ENCODE results near the gene RPL13.

The RPL13 gene

DNA sequence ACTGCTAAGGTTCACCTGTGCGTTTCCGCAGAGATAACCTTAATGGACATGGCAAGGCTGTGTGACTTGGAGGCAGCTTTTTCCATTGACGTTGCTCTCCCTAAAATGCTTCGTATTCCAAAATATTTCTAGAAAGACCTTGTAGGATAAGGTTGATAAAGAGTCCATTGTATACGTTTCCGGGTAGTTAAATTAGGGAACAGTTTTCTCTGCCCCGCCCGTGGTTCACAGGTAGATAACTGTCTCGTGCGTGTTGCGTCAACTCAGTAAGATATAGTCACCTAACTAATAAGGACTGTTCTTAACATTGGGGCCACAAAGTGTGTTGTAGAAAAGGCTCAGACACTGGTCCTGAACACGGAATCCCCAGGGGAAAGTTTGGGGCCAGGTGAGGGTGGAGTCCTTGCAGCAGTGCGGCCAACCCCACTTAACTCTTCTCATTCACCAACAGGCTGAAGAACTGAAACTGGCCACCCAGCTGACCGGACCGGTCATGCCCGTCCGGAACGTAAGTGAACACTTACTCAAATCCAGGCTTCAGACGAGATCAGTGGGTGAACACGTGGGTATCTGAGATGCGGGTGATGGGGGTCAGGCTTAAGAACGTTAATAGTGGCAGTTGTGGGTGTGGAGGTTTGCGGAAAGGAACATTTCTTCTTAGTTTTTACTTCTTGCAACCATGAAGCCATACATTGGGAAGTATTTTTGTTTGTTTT, 1.6 kb downstream of the RPL13 start:
- no peak for ATAC-seq

GRCh38 chr16:89562939-89563338, 2.5 kb downstream of the RPL13 start:
- no peak for ATAC-seq
- no peak for TF ChIP-seq ESRRG (CRISPR knock-in tag; IDR thresholded peaks at IDR 0.05)
- TF ChIP-seq, protein P1, sequence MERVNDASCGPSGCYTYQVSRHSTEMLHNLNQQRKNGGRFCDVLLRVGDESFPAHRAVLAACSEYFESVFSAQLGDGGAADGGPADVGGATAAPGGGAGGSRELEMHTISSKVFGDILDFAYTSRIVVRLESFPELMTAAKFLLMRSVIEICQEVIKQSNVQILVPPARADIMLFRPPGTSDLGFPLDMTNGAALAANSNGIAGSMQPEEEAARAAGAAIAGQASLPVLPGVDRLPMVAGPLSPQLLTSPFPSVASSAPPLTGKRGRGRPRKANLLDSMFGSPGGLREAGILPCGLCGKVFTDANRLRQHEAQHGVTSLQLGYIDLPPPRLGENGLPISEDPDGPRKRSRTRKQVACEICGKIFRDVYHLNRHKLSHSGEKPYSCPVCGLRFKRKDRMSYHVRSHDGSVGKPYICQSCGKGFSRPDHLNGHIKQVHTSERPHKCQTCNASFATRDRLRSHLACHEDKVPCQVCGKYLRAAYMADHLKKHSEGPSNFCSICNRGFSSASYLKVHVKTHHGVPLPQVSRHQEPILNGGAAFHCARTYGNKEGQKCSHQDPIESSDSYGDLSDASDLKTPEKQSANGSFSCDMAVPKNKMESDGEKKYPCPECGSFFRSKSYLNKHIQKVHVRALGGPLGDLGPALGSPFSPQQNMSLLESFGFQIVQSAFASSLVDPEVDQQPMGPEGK (CRISPR knock-in tag; IDR thresholded peaks at IDR 0.05; ENCODE audit: borderline replicate concordance) = no peak
- TF ChIP-seq SNAI2 (CRISPR knock-in tag; IDR thresholded peaks at IDR 0.05) = no peak
- TF ChIP-seq GLIS3 (CRISPR knock-in tag; IDR thresholded peaks at IDR 0.05) = no peak
- no peak for TF ChIP-seq ZC3H10 (CRISPR knock-in tag; IDR thresholded peaks at IDR 0.05)
- no peak for TF ChIP-seq TOX (CRISPR knock-in tag; IDR thresholded peaks at IDR 0.05; ENCODE audit: borderline replicate concordance)
- TF ChIP-seq RARB (CRISPR knock-in tag; IDR thresholded peaks at IDR 0.05) = no peak
- TF ChIP-seq CREB5 (CRISPR knock-in tag; IDR thresholded peaks at IDR 0.05; ENCODE audit: low read depth) = no peak
- no peak for TF ChIP-seq ZNF8 (CRISPR knock-in tag; IDR thresholded peaks at IDR 0.05)
- TF ChIP-seq, protein P2, sequence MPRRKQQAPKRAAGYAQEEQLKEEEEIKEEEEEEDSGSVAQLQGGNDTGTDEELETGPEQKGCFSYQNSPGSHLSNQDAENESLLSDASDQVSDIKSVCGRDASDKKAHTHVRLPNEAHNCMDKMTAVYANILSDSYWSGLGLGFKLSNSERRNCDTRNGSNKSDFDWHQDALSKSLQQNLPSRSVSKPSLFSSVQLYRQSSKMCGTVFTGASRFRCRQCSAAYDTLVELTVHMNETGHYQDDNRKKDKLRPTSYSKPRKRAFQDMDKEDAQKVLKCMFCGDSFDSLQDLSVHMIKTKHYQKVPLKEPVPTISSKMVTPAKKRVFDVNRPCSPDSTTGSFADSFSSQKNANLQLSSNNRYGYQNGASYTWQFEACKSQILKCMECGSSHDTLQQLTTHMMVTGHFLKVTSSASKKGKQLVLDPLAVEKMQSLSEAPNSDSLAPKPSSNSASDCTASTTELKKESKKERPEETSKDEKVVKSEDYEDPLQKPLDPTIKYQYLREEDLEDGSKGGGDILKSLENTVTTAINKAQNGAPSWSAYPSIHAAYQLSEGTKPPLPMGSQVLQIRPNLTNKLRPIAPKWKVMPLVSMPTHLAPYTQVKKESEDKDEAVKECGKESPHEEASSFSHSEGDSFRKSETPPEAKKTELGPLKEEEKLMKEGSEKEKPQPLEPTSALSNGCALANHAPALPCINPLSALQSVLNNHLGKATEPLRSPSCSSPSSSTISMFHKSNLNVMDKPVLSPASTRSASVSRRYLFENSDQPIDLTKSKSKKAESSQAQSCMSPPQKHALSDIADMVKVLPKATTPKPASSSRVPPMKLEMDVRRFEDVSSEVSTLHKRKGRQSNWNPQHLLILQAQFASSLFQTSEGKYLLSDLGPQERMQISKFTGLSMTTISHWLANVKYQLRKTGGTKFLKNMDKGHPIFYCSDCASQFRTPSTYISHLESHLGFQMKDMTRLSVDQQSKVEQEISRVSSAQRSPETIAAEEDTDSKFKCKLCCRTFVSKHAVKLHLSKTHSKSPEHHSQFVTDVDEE (CRISPR knock-in tag; IDR thresholded peaks at IDR 0.05) = no peak
- TF ChIP-seq BACH2 (CRISPR knock-in tag; IDR thresholded peaks at IDR 0.05; ENCODE audit: borderline replicate concordance) = no peak
- TF ChIP-seq ISL1 (CRISPR knock-in tag; IDR thresholded peaks at IDR 0.05) = no peak
- no peak for TF ChIP-seq CSDC2 (CRISPR knock-in tag; IDR thresholded peaks at IDR 0.05)
- TF ChIP-seq ZFP3 (CRISPR knock-in tag; IDR thresholded peaks at IDR 0.05) = no peak
- TF ChIP-seq OSR1 (CRISPR knock-in tag; IDR thresholded peaks at IDR 0.05) = no peak

More for the DNA sequence above, 1.6 kb downstream of the RPL13 start:
- TF ChIP-seq CSRNP3 (CRISPR knock-in tag; IDR thresholded peaks at IDR 0.05) (no peak), PPARA (CRISPR knock-in tag; IDR thresholded peaks at IDR 0.05; ENCODE audit: borderline replicate concordance) (no peak), ISL1 (CRISPR knock-in tag; IDR thresholded peaks at IDR 0.05) (no peak), ZNF70 (CRISPR knock-in tag; IDR thresholded peaks at IDR 0.05) (no peak)

- TF ChIP-seq OSR1 (CRISPR knock-in tag; IDR thresholded peaks at IDR 0.05) (no peak), ZNF8 (CRISPR knock-in tag; IDR thresholded peaks at IDR 0.05) (no peak), ZFP30 (CRISPR knock-in tag; IDR thresholded peaks at IDR 0.05) (no peak), ZC3H10 (CRISPR knock-in tag; IDR thresholded peaks at IDR 0.05) (no peak), ZFP3 (CRISPR knock-in tag; IDR thresholded peaks at IDR 0.05) (no peak), PPARA (CRISPR knock-in tag; IDR thresholded peaks at IDR 0.05; ENCODE audit: borderline replicate concordance) (no peak), TOX (CRISPR knock-in tag; IDR thresholded peaks at IDR 0.05; ENCODE audit: borderline replicate concordance) (no peak), CREB5 (CRISPR knock-in tag; IDR thresholded peaks at IDR 0.05; ENCODE audit: low read depth) (no peak), ARNTL (CRISPR knock-in tag; IDR thresholded peaks at IDR 0.05; ENCODE audit: borderline replicate concordance, low read depth) (no peak), ISL1 (CRISPR knock-in tag; IDR thresholded peaks at IDR 0.05) (no peak), ZNF70 (CRISPR knock-in tag; IDR thresholded peaks at IDR 0.05) (no peak), SNAI2 (CRISPR knock-in tag; IDR thresholded peaks at IDR 0.05) (no peak), CSRNP3 (CRISPR knock-in tag; IDR thresholded peaks at IDR 0.05) (no peak), RARB (CRISPR knock-in tag; IDR thresholded peaks at IDR 0.05) (no peak)
- TF ChIP-seq, protein P1 (CRISPR knock-in tag; IDR thresholded peaks at IDR 0.05; ENCODE audit: borderline replicate concordance) = no peak
Observed at GRCh38 chr16:89563639-89564392, 3.3 kb downstream of the RPL13 start.

More at GRCh38 chr16:89563639-89564392, 3.3 kb downstream of the RPL13 start:
- ATAC-seq = no peak

Data from SK-N-SH treated with all-trans-retinoic acid at 6 μM for 48 hours (cell line).